GM21576 (cell line): ENCODE data around the gene LCN1.
"Not testable (repeated sequence)": the region's sequence is repeated elsewhere in the genome, so short reads cannot be mapped to it uniquely, and the experiment has no call there.

Experiments
- ATAC-seq: cut with Tn5 transposase; IDR thresholded peaks from one replicate; pipeline ENCODE4 v1.9.1; 2021; ENCODE audit warnings: mild to moderate bottlenecking, moderate library complexity; ENCODE audit not compliant: unreplicated experiment

Gene LCN1

DNA sequence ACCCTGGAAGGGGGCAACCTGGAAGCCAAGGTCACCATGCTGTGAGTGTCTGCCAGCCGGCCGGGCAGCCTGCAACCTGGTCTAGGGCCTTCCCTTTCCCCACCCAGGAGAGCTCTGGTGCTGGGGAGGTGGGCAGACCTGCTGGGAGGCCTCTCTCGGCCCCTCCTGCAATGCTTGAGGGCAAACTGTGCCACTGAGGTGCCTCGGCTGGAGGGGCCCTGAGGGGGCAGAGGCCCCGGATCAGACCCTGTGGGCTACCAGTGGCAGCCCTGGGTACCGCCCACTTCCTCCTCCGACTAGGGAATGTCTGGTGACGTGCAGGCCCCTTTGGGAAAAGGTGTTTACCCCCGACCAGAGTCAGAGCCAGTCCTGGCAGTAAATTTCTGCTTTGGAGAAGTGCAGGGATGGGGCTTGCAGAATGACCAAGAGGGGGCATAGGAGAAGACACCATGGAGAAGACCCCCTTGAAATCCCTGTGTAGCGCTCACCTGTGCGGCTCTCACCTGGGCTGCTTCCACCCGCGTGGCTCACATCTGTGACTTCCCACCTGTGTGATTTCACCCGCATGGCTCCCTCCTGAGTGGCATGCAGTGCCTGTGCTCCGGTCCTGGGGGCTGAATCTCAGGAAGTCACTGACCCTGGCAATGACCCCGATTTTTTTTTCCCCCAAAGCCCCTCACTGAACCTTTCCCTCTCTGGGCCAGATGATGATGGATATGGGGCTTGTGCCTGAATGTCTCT is 1.1 kb downstream of the LCN1 start:
- ATAC-seq = no peak

DNA sequence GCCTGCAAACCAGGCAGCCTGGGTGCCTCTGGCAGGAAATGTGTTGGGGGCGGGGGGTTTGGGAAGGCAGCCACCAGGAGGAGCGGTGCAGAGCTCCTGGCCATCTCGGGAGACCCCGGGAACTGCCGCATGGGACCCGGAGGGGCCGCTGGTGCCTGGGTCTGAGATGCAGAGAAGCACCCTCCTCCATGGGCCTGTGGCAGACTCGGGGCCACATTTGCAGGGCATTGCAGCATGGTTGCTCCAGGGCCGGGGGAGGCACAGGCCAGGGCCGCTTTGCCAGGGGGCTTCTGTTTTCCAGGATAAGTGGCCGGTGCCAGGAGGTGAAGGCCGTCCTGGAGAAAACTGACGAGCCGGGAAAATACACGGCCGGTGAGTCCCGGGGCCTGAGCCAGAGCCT is 1.7 kb downstream of the LCN1 start:
- no peak for ATAC-seq

DNA sequence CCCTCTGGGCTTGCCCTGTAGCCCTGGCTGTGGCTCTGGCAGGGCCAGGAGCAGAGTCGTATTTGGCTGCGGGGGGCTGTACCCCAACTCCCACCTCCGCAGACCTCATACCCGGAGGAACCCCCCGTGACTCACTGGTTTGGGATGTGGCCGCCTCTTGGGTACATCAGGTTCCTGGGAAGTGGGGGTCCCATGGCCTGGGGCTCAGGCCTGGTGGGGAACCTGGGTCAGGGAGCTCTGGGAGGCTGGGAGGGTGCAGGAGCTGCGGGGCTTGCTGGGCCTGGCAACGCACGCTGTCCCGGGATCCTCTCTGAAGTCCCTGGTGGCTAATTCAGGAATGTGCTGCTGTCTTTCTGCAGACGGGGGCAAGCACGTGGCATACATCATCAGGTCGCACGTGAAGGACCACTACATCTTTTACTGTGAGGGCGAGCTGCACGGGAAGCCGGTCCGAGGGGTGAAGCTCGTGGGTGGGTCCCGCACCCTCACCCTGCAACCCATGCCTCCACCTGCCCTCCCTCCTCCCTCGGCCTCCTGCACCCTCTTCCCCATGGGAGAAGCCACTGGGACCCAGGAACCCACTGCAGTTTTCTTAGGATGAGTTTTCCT is 2.4 kb downstream of the LCN1 start:
- ATAC-seq = no peak

DNA sequence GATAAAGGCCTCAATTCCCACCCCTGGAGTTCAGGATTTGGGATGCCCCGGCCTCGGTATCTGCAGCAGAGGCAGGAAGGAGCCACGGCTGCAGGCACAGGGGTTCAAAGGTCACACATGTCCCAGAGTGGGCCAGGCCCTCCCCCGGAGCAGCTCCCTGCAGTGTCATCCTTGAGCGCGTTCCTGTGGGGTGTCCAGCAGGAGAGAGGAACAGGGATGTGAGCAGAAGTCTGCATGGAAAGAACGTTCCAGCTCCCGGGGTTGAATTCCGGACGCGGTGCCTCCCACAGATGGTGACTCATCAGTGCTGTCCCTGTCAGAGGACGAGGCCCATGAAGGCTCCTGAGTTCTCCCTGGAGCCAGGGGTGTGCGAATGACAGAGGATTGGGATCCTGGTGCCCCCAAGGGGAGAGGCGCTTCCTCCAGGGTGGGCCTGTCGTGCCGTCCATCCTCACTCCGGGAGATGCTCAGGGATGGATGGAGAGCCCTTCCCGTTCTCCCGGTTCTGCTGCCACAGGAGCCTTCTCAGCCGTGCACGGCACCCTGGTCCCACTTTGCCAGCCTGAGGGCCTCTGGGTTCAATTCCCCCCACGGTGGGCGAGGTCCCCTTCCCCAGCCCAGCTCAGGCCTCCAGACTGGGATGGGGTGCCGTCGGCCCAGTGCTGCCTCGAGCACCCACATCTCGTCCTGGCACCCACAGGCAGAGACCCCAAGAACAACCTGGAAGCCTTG is 3.1 kb downstream of the LCN1 start:
- ATAC-seq = no peak

DNA sequence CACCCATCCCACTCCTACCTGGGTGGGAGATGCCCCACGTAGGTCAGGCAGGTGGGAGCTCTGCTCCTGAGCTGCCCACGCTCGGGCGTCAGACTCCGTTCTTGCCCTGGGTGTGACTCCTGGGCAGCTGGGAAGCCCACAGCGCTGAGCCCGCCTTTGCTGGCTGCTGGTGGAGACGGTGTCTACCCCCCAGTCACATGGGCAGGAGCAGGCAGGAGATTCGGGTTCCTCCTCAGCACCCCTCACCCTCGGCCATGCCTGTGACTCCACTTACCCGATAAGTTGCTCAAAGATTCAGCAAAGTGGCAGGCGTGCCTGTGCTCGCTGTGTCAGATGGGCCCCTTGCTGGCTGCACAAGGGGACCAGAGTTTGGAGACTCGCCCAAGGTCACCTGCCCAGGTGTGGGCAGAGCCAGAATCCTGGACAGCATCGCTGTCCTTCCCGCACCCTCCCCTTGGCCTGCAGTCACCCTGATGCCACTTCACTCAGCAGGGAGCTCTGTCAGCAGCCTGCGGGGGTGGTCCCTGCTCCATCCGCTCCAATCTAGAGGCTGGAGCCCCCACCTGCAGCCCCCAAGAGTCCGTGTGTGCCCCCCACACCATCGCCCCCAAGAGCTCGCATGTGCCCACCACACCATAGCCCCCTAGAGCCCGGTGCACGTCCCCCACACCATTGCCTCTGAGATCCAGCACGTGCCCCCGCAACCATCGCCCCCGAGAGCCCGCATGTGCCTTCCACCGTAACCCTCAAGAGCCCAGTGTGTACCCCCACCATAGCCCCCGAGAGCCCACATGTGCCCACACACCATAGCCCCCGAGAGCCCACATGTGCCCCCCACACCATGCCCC is 4.2 kb downstream of the LCN1 start:
- no peak for ATAC-seq

DNA sequence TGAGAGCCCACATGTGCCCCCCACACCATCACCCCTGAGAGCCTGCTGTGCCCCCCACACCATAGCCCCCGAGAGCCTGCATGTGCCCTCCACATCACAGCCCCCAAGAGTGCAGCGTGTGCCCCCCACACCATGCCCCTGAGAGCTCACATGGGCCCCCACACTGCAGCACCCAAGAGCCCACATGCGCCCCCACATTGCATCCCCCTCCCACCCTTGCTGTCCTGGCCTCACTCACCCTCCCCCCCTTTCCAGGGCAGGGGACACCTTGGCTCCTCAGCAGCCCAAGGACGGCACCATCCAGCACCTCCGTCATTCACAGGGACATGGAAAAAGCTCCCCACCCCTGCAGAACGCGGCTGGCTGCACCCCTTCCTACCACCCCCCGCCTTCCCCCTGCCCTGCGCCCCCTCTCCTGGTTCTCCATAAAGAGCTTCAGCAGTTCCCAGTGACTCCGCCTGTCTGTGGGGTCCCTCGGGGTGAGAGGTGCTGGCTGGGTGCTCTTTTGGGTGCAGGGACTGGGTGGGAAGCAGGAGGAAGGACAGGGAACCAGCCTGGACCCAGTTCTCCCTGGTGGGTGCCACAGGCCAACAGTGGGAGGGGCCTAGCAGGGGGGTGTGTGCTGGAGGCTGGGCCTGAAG is 5.0 kb downstream of the LCN1 start:
- no peak for ATAC-seq

DNA sequence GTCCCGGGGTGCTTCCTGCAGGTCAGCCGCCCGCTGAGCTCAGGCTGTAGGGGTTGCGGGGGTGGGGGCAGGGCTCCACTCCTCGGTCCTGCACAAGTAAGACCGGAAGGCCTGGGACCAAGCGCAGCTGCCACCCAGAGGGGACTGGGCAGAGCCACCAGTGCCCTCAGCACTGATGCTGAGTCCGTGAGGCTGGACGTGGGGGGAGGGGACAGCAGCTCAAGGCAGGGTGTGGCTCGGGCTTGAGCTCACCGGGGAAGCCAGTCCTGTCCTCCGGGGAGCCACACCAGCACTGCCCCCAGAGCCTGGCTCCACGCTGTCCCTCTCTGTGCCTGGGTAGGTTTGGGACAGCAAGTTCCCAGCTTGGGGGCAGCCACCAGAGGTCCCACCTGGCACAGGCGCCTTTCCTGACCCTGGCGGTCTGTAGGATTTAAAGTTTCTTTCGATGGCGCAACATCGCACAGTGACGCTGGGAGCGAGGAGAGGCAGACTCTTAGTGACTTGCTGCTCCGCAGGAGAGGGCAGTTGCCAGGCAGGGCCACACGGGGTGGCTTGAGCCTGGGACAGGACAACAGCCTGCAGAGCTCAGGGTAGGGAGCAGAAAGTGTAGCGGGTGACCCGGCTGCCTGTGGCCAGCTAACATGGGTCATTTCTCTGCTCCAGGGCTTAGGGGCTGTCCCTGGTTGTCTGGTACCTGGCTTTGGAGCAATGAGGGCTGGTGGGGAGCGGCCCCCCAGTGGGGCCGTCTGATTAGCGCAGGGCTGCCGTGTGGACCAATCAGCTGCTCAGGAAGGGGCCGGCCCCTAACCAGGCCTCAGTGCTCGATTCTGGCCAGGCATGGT is 5.7 kb downstream of the LCN1 start:
- no peak for ATAC-seq

DNA sequence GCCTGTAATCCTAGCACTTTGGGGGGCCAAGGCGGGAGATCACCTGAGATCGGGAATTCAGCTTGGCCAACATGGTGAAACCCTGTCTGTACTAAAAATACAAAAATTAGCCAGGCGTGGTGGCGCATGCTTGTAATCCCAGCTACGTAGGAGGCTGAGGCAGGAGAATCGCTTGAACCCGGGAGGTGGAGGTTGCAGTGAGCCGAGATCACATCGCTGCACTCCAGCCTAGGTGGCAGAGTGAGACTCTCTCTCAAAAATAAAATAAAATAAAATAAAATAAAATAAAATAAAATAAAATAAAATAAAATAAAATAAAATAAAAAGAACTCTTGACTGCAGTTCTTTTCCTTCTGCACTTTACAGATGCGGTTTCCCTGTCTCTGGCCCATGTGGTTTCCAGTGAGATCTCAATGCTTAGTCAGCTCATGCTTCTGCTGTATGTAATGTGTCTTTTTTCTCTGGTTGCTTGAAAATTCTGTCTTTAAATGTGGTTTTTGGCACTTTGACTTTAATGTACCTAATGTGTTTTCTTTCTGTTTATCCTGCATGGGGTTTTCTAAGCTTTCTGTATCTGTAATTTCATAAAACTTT is 7.7 kb downstream of the LCN1 start:
- not testable (repeated sequence) for ATAC-seq

DNA sequence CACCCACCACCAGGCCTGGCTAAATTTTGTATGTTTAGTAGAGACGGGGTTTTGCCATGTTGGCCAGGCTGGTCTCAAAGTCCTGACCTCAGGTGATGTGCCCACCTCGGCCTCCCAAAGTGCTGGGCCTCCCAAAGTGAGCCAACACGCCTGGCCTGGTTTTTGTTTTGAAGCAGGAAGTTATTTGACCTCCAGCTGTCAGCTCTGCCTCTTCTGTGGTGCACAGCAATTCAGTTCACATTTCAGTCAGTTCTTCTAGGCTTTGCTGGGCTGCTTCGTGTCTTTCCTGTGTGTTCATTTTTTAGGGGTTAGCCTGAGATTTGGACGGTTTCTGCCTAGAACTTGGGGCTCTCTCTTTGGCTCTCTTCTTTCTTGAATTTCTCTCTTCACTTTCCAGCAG is 8.9 kb downstream of the LCN1 start:
- ATAC-seq = no peak

DNA sequence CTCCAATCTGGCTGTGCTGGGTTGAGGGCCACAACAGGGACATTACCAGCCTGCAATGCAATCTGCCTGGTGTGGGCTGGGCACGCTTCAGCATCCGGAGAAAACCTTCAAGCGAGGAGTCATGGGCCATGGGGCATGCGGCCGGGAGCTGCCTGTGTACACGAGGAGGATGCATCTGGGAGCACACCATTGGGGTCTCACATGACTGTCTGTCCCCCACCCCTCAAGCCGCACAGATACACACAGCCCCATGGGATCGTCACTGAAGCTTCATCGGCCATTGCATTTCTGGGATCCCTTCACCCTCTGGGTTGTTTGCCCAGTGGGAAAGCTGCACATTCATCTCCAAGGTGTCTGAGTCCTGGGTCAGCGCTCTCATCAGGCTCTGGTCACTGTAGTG is 9.9 kb downstream of the LCN1 start:
- no peak for ATAC-seq

DNA sequence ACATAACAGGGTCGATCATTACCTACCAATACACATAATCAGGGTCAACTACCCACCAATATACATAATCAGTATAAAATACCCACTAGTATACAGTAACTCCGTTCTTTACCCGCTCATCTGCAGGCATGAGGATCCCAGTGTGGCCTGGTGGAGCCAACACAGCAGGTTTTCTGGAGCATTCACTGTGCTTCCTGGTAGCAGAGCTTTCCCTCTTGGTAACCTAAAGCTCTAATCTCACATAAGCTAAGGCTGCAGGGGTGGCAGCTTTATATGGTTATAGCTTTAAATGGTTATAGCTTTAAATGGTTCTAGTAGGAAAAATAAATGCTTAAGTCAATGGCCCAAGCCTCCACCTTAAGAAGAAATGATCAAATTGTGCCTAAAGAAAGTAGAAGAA is 11.9 kb downstream of the LCN1 start:
- no peak for ATAC-seq

DNA sequence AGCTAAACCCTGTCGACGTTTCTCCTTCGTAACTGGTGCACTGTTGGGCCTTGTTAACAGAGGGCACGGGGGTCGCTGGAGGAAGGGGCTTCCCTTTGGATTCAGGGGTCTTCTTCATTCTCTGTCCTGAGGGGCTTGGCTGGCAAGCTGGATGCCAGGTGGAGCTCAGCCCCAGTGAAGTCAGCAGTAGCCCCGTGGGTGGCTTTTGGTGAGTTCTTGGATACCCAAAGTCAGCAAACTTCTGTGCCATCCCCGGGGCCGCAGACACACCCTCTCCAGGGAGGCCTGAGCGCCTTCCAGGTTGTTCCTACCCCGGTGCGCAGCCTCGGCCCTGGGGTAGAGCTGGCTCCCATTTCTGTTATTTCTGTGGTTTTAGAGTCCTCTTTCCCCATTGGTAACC is 12.4 kb downstream of the LCN1 start:
- ATAC-seq = no peak

DNA sequence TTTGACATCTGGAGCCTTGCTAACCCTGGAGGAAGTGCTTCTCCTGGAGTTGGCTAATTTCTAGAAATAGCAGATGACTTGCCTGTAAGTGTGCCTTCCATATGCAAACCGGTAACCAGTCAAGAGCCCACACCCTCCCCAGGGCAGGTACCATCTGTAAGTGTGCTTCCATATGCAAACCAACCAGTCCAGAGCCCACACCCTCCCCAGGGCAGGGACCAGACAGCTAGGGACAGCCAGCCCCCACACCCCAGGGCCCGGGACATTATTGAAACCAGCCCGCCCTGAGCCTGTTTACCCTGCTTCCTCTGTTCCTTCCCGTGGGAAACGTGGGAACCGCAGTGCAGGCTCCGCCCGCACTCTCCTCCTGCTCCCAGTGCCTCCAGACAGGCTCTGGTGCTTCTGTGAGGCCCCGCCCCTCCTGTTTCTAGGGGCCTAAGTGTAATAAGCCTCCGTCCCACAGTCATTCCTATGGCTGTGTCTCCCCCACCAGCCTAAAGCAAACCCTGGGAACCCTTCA is 13.0 kb downstream of the LCN1 start:
- ATAC-seq = not testable (repeated sequence)

DNA sequence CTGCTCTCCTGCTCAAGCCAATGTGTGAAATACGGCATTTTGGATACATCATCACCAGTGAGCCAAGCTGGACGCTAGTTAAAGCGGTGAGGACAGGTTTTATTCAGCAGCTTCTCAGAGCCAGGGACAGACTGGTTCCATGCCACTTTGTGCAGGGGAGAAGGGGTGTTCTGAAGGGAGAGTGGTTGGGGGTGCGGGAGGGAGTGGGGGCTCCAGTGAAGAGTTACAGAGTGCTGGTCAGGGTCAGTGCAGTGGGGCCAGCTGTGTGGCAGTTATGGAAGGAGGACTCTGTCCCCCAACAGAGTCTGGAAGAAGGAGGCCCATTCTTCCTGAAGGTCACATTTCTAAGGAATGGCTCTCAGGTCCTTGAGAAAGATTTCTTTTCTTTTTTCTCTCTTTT is 13.6 kb downstream of the LCN1 start:
- ATAC-seq = not testable (repeated sequence)

DNA sequence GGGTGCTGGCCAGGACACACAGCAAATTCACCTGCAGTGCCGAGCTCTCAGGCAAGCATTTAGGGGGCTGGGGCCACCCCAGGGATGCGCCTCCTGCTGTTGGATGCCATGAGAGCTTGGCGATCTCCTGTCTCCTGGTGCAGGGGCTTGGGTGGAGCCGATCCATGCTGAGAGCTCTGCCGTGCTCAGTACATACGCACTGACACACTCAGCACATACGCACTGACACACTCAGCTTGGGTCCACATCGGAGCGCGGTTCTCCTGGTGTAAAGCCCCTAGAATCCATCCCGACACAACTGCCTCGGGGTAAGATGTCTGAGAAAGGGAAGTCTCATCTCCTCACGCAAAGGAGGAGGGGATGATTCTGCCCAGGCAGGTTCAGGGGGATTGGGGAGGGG is 14.4 kb downstream of the LCN1 start:
- ATAC-seq = not testable (repeated sequence)

DNA sequence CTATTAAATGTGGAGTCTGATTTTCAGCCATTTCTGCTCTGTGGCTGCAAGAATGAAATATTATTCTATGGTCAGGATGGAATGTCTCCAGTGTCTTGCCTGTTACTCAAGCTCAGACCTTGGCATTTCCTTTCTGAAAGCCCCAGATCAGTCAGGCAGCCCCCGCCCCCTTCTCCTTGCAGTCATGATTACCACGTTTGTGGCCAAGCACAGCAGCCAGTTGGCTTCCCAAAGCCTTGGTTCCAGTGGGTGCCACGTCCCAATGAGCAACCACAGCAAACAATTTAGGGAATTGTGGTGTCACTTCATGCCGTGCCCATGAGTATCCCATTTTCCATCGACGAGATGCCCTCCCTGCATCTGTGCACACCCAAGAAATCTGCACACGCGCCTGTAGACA is 15.0 kb downstream of the LCN1 start:
- no peak for ATAC-seq

DNA sequence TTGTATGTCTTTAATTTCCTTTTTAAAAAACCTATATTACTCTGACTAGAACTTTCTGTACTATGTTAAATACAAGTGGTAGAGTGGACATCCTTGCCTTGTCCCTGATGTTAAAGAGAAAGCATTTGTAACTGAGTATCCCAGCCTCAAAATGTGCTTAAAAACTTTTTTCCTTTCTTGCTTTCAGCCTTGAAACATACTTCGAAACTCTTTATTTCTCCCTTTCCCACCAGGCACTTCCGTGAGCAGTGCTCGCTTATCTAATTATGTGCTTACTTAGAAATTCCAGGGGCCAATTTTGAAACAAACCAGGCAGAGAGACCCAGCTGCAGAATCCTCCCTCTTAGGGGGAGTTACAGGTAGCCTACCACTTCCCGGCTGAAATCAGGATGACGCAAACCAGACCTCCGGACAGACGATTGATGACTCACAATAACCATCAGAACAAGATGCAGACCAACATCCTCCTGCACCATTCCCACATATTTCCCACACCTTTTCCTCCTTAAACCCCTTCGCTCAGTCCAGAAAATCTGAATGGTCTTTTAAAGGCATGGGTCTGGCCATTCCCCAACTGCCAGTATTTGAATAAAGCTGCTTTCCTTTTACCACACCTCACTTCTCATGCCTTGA is 22.1 kb downstream of the LCN1 start:
- ATAC-seq = not testable (repeated sequence)

DNA sequence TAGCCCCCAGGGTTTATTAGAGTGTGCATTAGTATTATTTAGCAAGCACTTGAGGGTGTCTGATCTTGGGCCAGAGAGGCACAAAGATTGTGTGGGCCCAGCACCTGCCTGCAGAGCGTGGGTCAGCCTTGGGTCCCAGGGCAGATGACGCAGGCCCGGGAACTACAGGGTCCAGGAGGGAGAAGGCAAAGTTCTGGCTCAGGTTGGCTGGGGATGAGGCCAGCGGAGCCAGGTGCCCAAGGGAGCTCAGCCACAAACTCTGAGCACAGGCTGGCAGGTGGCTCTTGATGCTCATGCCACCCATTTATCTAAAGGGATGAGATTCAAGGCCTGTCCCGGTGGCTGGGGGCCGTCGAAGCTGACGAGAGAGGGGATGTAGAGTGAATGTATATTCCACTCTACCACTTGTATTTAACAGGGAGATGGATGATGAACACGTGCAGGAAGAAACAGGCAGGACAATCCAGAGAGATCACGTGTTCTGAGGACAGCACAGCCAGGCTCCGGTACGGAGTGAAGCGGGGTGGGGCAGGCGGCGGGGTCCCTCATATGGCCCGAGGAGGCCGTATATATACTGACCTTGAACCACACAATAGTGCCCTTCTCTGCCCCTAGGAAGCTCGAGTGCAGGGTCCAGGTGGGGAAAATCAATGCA is 23.9 kb downstream of the LCN1 start:
- no peak for ATAC-seq
